ENCODE measurements around the gene TRIM62.

DNA sequence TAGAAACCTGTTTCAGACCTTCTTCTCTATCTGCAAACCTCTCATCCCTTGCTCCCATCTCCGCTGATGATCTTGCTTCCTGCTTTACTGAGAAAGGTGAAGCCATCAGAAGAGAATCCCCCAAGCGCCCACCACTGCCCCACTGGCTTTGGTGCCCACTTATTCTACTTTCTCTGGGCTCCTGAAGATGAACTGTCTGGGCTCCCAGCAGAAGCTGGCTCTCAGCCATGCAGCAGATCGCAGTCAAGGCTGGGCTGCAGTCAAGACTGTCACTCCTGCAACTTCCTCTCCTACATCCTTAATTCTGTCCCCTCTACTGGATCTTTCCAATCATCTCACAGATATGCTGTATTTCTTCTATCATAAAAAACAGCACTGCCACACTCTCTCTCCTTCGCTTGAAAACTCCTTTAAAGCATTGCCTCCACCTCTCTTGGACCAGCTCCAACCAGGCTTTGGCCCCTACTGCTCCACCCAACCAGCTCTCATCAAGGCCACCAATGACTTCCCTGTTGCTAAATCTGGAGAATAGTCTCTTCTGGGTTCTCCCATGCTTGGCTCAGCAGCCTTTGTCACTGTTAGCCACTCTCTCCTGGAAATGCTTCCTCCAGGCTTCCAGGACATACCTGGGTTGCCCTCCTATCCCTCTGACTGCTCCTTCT lies 25.8 kb downstream of the TRIM62 start:
- TF ChIP-seq, protein P1, sequence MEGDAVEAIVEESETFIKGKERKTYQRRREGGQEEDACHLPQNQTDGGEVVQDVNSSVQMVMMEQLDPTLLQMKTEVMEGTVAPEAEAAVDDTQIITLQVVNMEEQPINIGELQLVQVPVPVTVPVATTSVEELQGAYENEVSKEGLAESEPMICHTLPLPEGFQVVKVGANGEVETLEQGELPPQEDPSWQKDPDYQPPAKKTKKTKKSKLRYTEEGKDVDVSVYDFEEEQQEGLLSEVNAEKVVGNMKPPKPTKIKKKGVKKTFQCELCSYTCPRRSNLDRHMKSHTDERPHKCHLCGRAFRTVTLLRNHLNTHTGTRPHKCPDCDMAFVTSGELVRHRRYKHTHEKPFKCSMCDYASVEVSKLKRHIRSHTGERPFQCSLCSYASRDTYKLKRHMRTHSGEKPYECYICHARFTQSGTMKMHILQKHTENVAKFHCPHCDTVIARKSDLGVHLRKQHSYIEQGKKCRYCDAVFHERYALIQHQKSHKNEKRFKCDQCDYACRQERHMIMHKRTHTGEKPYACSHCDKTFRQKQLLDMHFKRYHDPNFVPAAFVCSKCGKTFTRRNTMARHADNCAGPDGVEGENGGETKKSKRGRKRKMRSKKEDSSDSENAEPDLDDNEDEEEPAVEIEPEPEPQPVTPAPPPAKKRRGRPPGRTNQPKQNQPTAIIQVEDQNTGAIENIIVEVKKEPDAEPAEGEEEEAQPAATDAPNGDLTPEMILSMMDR (IDR thresholded peaks at IDR 0.05 in 8 of 11, conservative IDR thresholded peaks at IDR 0.05 in 3 of 11) = no peak
- TF ChIP-seq POLR2A (IDR thresholded peaks at IDR 0.05) (no peak), POLR2AphosphoS5 (IDR thresholded peaks at IDR 0.05) (no peak)
